A549 (cell line): Measurements from ENCODE around the gene STAT1. TPM values are rescaled to one million over a fixed set of nuclear protein-coding genes. Genes with fewer than 3 reads are reported as not detected.
A peak's percentile ranks its signal among the peaks of the same experiment; 100 is the strongest.

Experiments
- ATAC-seq, 2 experiments: fragments of 200-7000 bp in 1 of 2; fragments of >200 bp in 1 of 2; cut with Nextera tagmentation in 1 of 2; cut with Tn5 transposase in 1 of 2; 3 replicates each; pipeline versions ENCODE4 v1.8.0 to v1.9.1; 2018 to 2020; ENCODE audit warnings: mild to moderate bottlenecking in 1 of 2, moderate library complexity in 1 of 2
- CTCF ChIA-PET: fragments of 300-600 bp; sonication (Branson Sonifier 250); formaldehyde crosslinking; extraction: SDS; loops from one replicate; lab custom pipeline; 2021; ENCODE audit warnings: antibody characterized with exemption, inconsistent platforms; lab: Yijun Ruan, JAX
- POLR2A ChIA-PET: fragments of 350-600 bp; formaldehyde crosslinking; extraction: SDS; loops from one replicate; lab custom pipeline; 2021; ENCODE audit warnings: antibody characterized with exemption, inconsistent platforms; lab: Yijun Ruan, JAX
- DNase-seq, 2 experiments: peaks; one replicate each; pipeline versions ENCODE4 v3.0.0 to v3.0.0-alpha.2; 2011 to 2016; ENCODE audit warnings: low read depth in 1 of 2, low spot score in 1 of 2
- FAIRE-seq: peaks from 2 replicates; lab custom pipeline; 2011; peaks lifted over from hg19 to GRCh38; lab: Jason Lieb, UNC
- H3K27ac ChIP-seq, 2 experiments: fragments of >200 bp; sonication (Bioruptor Twin); formaldehyde crosslinking; 3 replicates each; pipeline ENCODE4 v1.5.1; 2016 to 2017
- H3K4me1 ChIP-seq: fragments of >200 bp; sonication (Bioruptor Twin); formaldehyde crosslinking; 3 replicates; pipeline ENCODE4 v1.6.1; 2016
- H3K4me2 ChIP-seq: fragments of >200 bp; sonication (Bioruptor Twin); formaldehyde crosslinking; 3 replicates; pipeline ENCODE4 v1.6.1; 2016
- H3K4me3 ChIP-seq: fragments of >200 bp; sonication (Bioruptor Twin); formaldehyde crosslinking; 3 replicates; pipeline ENCODE4 v1.5.1; 2016
- H3K9me3 ChIP-seq: fragments of >200 bp; sonication (Bioruptor Twin); formaldehyde crosslinking; 3 replicates; pipeline ENCODE4 v1.6.1; 2016
- ATOH8 ChIP-seq: fragments of 250-450 bp; sonication (Bioruptor Pico); IDR thresholded peaks from 2 replicates; pipeline ENCODE4 v1.5.0; 2020; ENCODE audit warnings: low read depth, mild to moderate bottlenecking, moderate library complexity
- CHD2 ChIP-seq: fragments of 150-350 bp; IDR thresholded peaks from 2 replicates; pipeline ENCODE4 v1.6.1; 2014; ENCODE audit warnings: low read length; ENCODE audit not compliant: partially characterized antibody
- CTCF ChIP-seq: fragments of >200 bp; sonication (Bioruptor Twin); formaldehyde crosslinking; IDR thresholded peaks from 3 replicates; pipeline ENCODE4 v1.5.1; 2016
- ELK1 ChIP-seq: fragments of 150-350 bp; IDR thresholded peaks from 2 replicates; pipeline ENCODE4 v1.6.1; 2014; ENCODE audit warnings: low read depth, mild to moderate bottlenecking, low read length
- EP300 ChIP-seq, 2 experiments: fragments of >200 bp; sonication (Bioruptor Twin); formaldehyde crosslinking; IDR thresholded peaks; 2 replicates in 1 of 2; 3 replicates in 1 of 2; pipeline ENCODE4 v1.6.1; 2016 to 2017
- FOSB ChIP-seq: fragments of 250-450 bp; sonication (Bioruptor Pico); IDR thresholded peaks from 2 replicates; pipeline ENCODE4 v1.5.0; 2020; ENCODE audit warnings: mild to moderate bottlenecking, moderate library complexity
- FOXS1 ChIP-seq: fragments of 250-450 bp; sonication (Bioruptor Pico); IDR thresholded peaks from 2 replicates; pipeline ENCODE4 v1.5.0; 2020; ENCODE audit warnings: mild to moderate bottlenecking, moderate library complexity
- HMGXB4 ChIP-seq: fragments of 250-450 bp; sonication (Bioruptor Pico); IDR thresholded peaks from 2 replicates; pipeline ENCODE4 v1.5.0; 2021; ENCODE audit warnings: mild to moderate bottlenecking, moderate library complexity, borderline replicate concordance
- JUNB ChIP-seq: fragments of >200 bp; sonication (Bioruptor Twin); formaldehyde crosslinking; IDR thresholded peaks from 2 replicates; pipeline ENCODE4 v1.6.1; 2016
- MAX ChIP-seq: IDR thresholded peaks from 2 replicates; pipeline ENCODE4 v1.6.1; 2012
- MAZ ChIP-seq: fragments of 150-350 bp; IDR thresholded peaks from 2 replicates; pipeline ENCODE4 v1.6.1; 2014; ENCODE audit warnings: antibody characterized with exemption, low read depth, low read length, borderline replicate concordance
- MYC ChIP-seq: IDR thresholded peaks from 2 replicates; pipeline ENCODE4 v1.6.1; 2012; ENCODE audit warnings: mild to moderate bottlenecking, inconsistent platforms, low read length, improper control_type of control experiment, borderline replicate concordance
- REST ChIP-seq: fragments of 200-600 bp; sonication (generic); IDR thresholded peaks from 2 replicates; pipeline ENCODE4 v1.6.1; 2016; ENCODE audit warnings: antibody characterized with exemption, mild to moderate bottlenecking, moderate library complexity
- TFCP2L1 ChIP-seq: fragments of 250-450 bp; sonication (Bioruptor Pico); IDR thresholded peaks from 2 replicates; pipeline ENCODE4 v1.5.0; 2021; ENCODE audit warnings: mild to moderate bottlenecking
- ZNF302 ChIP-seq: fragments of 250-450 bp; sonication (Bioruptor Pico); IDR thresholded peaks from 2 replicates; pipeline ENCODE4 v1.9.0; 2021; ENCODE audit warnings: inconsistent platforms, mild to moderate bottlenecking, moderate library complexity
- ZSCAN20 ChIP-seq: fragments of 250-450 bp; sonication (Bioruptor Pico); IDR thresholded peaks from 2 replicates; pipeline ENCODE4 v1.8.0; 2022; ENCODE audit warnings: mild to moderate bottlenecking, moderate library complexity
- WGBS: methylation state at CpG from one replicate; pipeline ENCODE4 v1.1.6; 2017; ENCODE audit errors: missing lambda C conversion rate; 5-methylcytosine and 5-hydroxymethylcytosine counted together
- polyA plus RNA-seq, 4 experiments: library from polyadenylated mRNA; depleted of rRNA in 3 of 4; stranded (reverse); fragments of >200 nt; fragmentation: RNase III in 1 of 4; extraction: RNeasy Plus Mini Kit Qiagen cat#74134 plus additional on column Dnase treatment in 1 of 4; gene quantifications; 2 replicates in 3 of 4; 3 replicates in 1 of 4; pipeline ENCODE4 v1.2.3, GENCODE V29; 2011 to 2017

Gene STAT1
- polyA plus RNA-seq, 2 of the 4 experiments (the other 2 are of a cell fraction) = 105 to 182 TPM

DNA sequence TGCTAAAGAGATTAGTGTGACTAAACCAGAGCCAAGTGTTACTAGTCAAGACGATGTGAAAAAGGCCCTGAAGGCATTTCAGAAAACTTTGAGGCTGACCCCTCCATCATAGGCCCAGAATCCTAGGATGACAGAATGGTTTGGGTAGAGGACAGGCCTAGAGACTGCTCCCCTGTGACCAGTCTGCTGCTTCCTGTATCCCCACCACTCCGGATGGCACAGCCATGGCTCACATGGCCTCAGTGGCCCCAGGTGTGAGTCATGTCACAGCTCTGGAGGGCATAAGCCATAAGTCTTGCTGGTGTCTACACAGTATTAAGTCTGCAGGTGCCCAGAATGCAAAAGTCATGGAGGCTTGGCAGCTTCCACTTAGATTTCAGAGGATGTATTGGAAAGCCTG lies 12.4 kb upstream of the STAT1 start:
- H3K4me2 ChIP-seq = no peak overlapping the region
- TF ChIP-seq FOSB (CRISPR knock-in tag) (no peak), JUNB (no peak), MAZ (no peak), EP300 (IDR thresholded peaks at IDR 0.05) (no peak), FOXS1 (CRISPR knock-in tag) (no peak), ELK1 (no peak), MYC (no peak), HMGXB4 (no peak), ATOH8 (CRISPR knock-in tag) (no peak), ZNF302 (CRISPR knock-in tag) (no peak), REST (no peak), TFCP2L1 (CRISPR knock-in tag) (no peak), CTCF (no peak), MAX (no peak), ZSCAN20 (CRISPR knock-in tag) (no peak), CHD2 (no peak)
- TF ChIP-seq, all 56 proteins: peak for 0
- 40% methylated on average over 2 of the region's 2 CpGs for WGBS

More for the DNA sequence above, 12.4 kb upstream of the STAT1 start:
- ChIA-PET CTCF (interaction anchor here (0.7 kb wide), 1 partner anchor 247 kb away, joined by 3 read pairs; no protein-coding TSS in a partner anchor), POLR2A (no interaction called here)
- H3K27ac ChIP-seq = peak overlapping the region in 1 of 2 experiments; percentile 47; a peak in 3 of 6 replicates
- no peaks in the 10 kb centered on the region for H3K9me3 ChIP-seq
- H3K4me3 ChIP-seq = no peak overlapping the region
- no peak for FAIRE-seq
- peaks cover 29% of the 10 kb centered on the region for H3K4me1 ChIP-seq
- ATAC-seq = no peak; a peak in 1 of 6 replicates
- no peak for DNase-seq
